GM12878 (cell line): Measurements from ENCODE around the gene EHD4. TPM values are rescaled to one million over a fixed set of nuclear protein-coding genes. Genes with fewer than 3 reads are reported as not detected.
A peak's percentile ranks its signal among the peaks of the same experiment; 100 is the strongest.

Experiments used
- ATAC-seq: fragments of 200-7000 bp; cut with Tn5 transposase; 3 replicates; pipeline ENCODE4 v1.9.1; 2020; ENCODE audit warnings: mild to moderate bottlenecking, moderate library complexity
- Bru-seq: library from RNA; stranded (reverse); fragments of 400-500 nt; gene quantifications from one replicate; lab custom pipeline; 2021; lab: Mats Ljungman, UMichigan
- BruChase-seq, 2 experiments: library from RNA; stranded (reverse); fragments of 400-500 nt; gene quantifications; one replicate each; lab custom pipeline; 2021; lab: Mats Ljungman, UMichigan
- BruUV-seq: library from RNA; stranded (reverse); fragments of 400-500 nt; replicated peaks from 2 replicates; lab custom pipeline; 2021; lab: Mats Ljungman, UMichigan
- CTCF ChIA-PET: fragments of 300-600 bp; sonication (Branson Sonifier 250); formaldehyde crosslinking; extraction: SDS; loops from one replicate; lab custom pipeline; 2021; ENCODE audit warnings: inconsistent platforms; lab: Yijun Ruan, JAX
- POLR2A ChIA-PET: fragments of 350-600 bp; formaldehyde crosslinking; extraction: SDS; loops from one replicate; lab custom pipeline; 2021; ENCODE audit warnings: inconsistent platforms; lab: Charles Lee
- RAD21 ChIA-PET: fragments of 300-600 bp; sonication (Branson Sonifier 250); formaldehyde crosslinking; loops from one replicate; lab custom pipeline; 2023; ENCODE audit warnings: antibody characterized with exemption; ENCODE audit not compliant: unreplicated experiment; lab: Charles Lee
- SMC1A ChIA-PET: fragments of 300-600 bp; sonication (Branson Sonifier 250); formaldehyde crosslinking; loops from one replicate; lab custom pipeline; 2023; ENCODE audit not compliant: unreplicated experiment, uncharacterized antibody; lab: Charles Lee
- DNase-seq: peaks from one replicate; pipeline ENCODE4 v3.0.0-alpha.2; 2011; ENCODE audit warnings: low read depth, low spot score
- FAIRE-seq: peaks from 3 replicates; lab custom pipeline; 2011; peaks lifted over from hg19 to GRCh38; lab: Jason Lieb, UNC
- H2AFZ ChIP-seq: 2 replicates; pipeline ENCODE4 v1.6.0; 2011; ENCODE audit warnings: low read depth, low read length, control low read depth; ENCODE audit not compliant: control insufficient read depth
- H3K27ac ChIP-seq: 2 replicates; pipeline ENCODE4 v1.5.1; 2011; ENCODE audit warnings: control low read depth; ENCODE audit not compliant: control insufficient read depth, insufficient read depth
- H3K27me3 ChIP-seq, 2 experiments: replicated peaks in 1 of 2; 2 replicates each; pipeline versions ENCODE4 v1.6.0 to v1.6.1; 2011; ENCODE audit warnings: low read length in 1 of 2; ENCODE audit not compliant: control insufficient read depth in 2 of 2, insufficient read depth in 2 of 2
- H3K36me3 ChIP-seq, 2 experiments: 2 replicates each; pipeline ENCODE4 v1.5.1; 2011; ENCODE audit warnings: low read length in 1 of 2; ENCODE audit not compliant: control insufficient read depth in 2 of 2, insufficient read depth in 2 of 2
- H3K4me1 ChIP-seq: 2 replicates; pipeline ENCODE4 v1.6.1; 2011; ENCODE audit warnings: mild to moderate bottlenecking, low read length, moderate library complexity, mixed read lengths; ENCODE audit not compliant: control insufficient read depth, insufficient read depth
- H3K4me2 ChIP-seq: 2 replicates; pipeline ENCODE4 v1.6.0; 2011; ENCODE audit warnings: control low read depth; ENCODE audit not compliant: control insufficient read depth, insufficient read depth
- H3K4me3 ChIP-seq: fragments of 200-600 bp; sonication (generic); 2 replicates; pipeline ENCODE4 v1.5.1; 2016
- H3K79me2 ChIP-seq: 2 replicates; pipeline ENCODE4 v1.6.0; 2011; ENCODE audit warnings: low read length; ENCODE audit not compliant: control insufficient read depth, insufficient read depth
- H3K9ac ChIP-seq: 2 replicates; pipeline ENCODE4 v1.8.0; 2011; ENCODE audit warnings: low read length, control low read depth, mixed read lengths; ENCODE audit not compliant: control insufficient read depth, insufficient read depth
- H3K9me3 ChIP-seq: replicated peaks from 3 replicates; pipeline ENCODE4 v1.5.1; 2011; ENCODE audit warnings: mild to moderate bottlenecking, low read length; ENCODE audit not compliant: control insufficient read depth, insufficient read depth
- H4K20me1 ChIP-seq: 2 replicates; pipeline ENCODE4 v1.6.0; 2011; ENCODE audit not compliant: control insufficient read depth, insufficient read depth
- FOXM1 ChIP-seq: IDR thresholded peaks from 2 replicates; pipeline ENCODE4 v1.6.1; 2012; ENCODE audit warnings: low read depth, mild to moderate bottlenecking, inconsistent platforms, low read length, moderate library complexity
- MTA2 ChIP-seq: fragments of 450-650 bp; IDR thresholded peaks from 2 replicates; pipeline ENCODE4 v1.6.1; 2016; ENCODE audit warnings: low read depth, mild to moderate bottlenecking, moderate library complexity
- NFYB ChIP-seq: IDR thresholded peaks from 2 replicates; pipeline ENCODE4 v1.6.1; 2011; ENCODE audit warnings: low read depth, mild to moderate bottlenecking, low read length, improper control_type of control experiment, moderate library complexity; ENCODE audit not compliant: insufficient read depth
- RBBP5 ChIP-seq: fragments of 200-600 bp; sonication (generic); conservative IDR thresholded peaks from 2 replicates; pipeline ENCODE4 v1.6.1; 2016
- SP1 ChIP-seq: IDR thresholded peaks from one replicate; pipeline ENCODE4 v1.6.1; 2011; ENCODE audit warnings: low read depth, low read length
- STAT1 ChIP-seq: fragments of 450-650 bp; conservative IDR thresholded peaks from 2 replicates; pipeline ENCODE4 v1.6.1; 2014; ENCODE audit warnings: antibody characterized with exemption, mild to moderate bottlenecking
- TCF7 ChIP-seq: IDR thresholded peaks from 2 replicates; pipeline ENCODE4 v1.6.1; 2014; ENCODE audit warnings: antibody characterized with exemption, borderline replicate concordance
- ZNF384 ChIP-seq: IDR thresholded peaks from 2 replicates; pipeline ENCODE4 v1.6.1; 2012; ENCODE audit warnings: low read depth, mild to moderate bottlenecking, low read length, improper control_type of control experiment, borderline replicate concordance
- WGBS: methylation state at CpG from one replicate; pipeline ENCODE4 v1.1.6; 2016; ENCODE audit warnings: low lambda C conversion rate; ENCODE audit not compliant: insufficient replicate concordance, insufficient coverage; ENCODE audit errors: missing lambda C conversion rate; 5-methylcytosine and 5-hydroxymethylcytosine counted together
- in situ Hi-C: fragments of 300-500 bp; cut with MboI; formaldehyde crosslinking; loops from 9 replicates; pipeline ENCODE4 v1.14.3; 2018; ENCODE audit warnings: mixed read lengths
- intact Hi-C: fragments of 100-400 bp; cut with micrococcal nuclease; formaldehyde crosslinking; loops from one replicate; pipeline ENCODE4 v1.14.2; 2022; ENCODE audit not compliant: unreplicated experiment
- long read RNA-seq, 2 experiments: library from polyadenylated mRNA; unstranded; transcript quantifications; one replicate each; pipeline ENCODE4 v2.0.0, GENCODE V29; 2019 to 2020
- polyA minus RNA-seq, 3 experiments: library from RNA; depleted of rRNA, polyadenylated mRNA; stranded (reverse); fragments of >200 nt; gene quantifications; 2 replicates each; pipeline ENCODE4 v1.2.3, GENCODE V29; 2011
- polyA plus RNA-seq, 11 experiments: library from polyadenylated mRNA; depleted of rRNA in 4 of 11; unstranded in 6 of 11; stranded (reverse) in 5 of 11; fragments of >200 nt; fragmentation: Nextera tagmentation in 4 of 11; fragmentation: Illumina TruSeq in 1 of 11; extraction: Ambion mirVana in 4 of 11; extraction: Trizol in 1 of 11; gene quantifications; 1 replicate in 1 of 11; 2 replicates in 10 of 11; pipeline versions ENCODE4 v1.2.1 to v1.2.3, GENCODE V29; 2011 to 2016; ENCODE audit warnings: inconsistent platforms in 2 of 11, missing spikeins in 2 of 11, low read depth in 1 of 11
- total RNA-seq, 4 experiments: library from RNA; depleted of rRNA in 3 of 4; stranded (reverse); fragments of >200 nt in 3 of 4; fragmentation: Illumina TruSeq in 1 of 4; extraction: Trizol in 1 of 4; gene quantifications; 2 replicates each; pipeline versions ENCODE4 v1.2.1 to v1.2.3, GENCODE V29; 2013 to 2021
- TF ChIP-seq, protein P1 (sequence below): fragments of 450-650 bp; IDR thresholded peaks from 2 replicates; pipeline ENCODE4 v1.6.1; 2017; ENCODE audit warnings: borderline replicate concordance
- TF ChIP-seq, protein P2 (sequence below): fragments of 450-650 bp; IDR thresholded peaks from 2 replicates; pipeline ENCODE4 v1.6.1; 2017; ENCODE audit warnings: mild to moderate bottlenecking, low read depth, inconsistent platforms; ENCODE audit not compliant: poor library complexity, severe bottlenecking
- TF ChIP-seq, protein P3 (sequence below): fragments of 450-650 bp; IDR thresholded peaks from 2 replicates; pipeline ENCODE4 v1.6.1; 2017; ENCODE audit warnings: low read depth, mild to moderate bottlenecking, moderate library complexity

The EHD4 gene
- 41.9 and 43.4 TPM in 2 replicates for total RNA-seq (2013; cell fraction: nucleolus; rRNA removed)
- total RNA-seq (2014; rRNA removed), result 48.2 and 49.6 TPM in 2 replicates
- total RNA-seq (2014; rRNA removed; fragmentation: Illumina TruSeq; extraction: Trizol), result 24.3 and 26.0 TPM in 2 replicates
- total RNA-seq (2021), result 52.1 and 53.2 TPM in 2 replicates
- polyA plus RNA-seq (2011; ENCODE audit: low read depth), result 15.6 TPM
- polyA plus RNA-seq (2011; rRNA removed), result 25.6 and 42.2 TPM in 2 replicates
- 45.7 and 57.3 TPM in 2 replicates for polyA plus RNA-seq (2011; cell fraction: cytosol; rRNA removed)
- 28.0 and 35.6 TPM in 2 replicates for polyA plus RNA-seq (2011; cell fraction: nucleus; rRNA removed)
- 26.7 and 28.7 TPM in 2 replicates for polyA plus RNA-seq (2012)
- 18.9 and 29.3 TPM in 2 replicates for polyA plus RNA-seq (2014; fragmentation: Illumina TruSeq; extraction: Trizol)
- 1 to 10 TPM; 4.2 to 8.6 TPM for polyA plus RNA-seq (2014; fragmentation: Nextera tagmentation; extraction: Ambion mirVana)
- polyA plus RNA-seq (2014; rRNA removed), result 47.3 and 50.1 TPM in 2 replicates
- polyA plus RNA-seq (2016; fragmentation: Nextera tagmentation; extraction: Ambion mirVana), result 10 to 100 TPM; 60.7 to 62.9 TPM
- polyA minus RNA-seq (2011; rRNA and poly(A)+ RNA removed), result 50.8 and 76.6 TPM in 2 replicates
- polyA minus RNA-seq (2011; cell fraction: cytosol; rRNA and poly(A)+ RNA removed), result 28.7 and 30.8 TPM in 2 replicates
- polyA minus RNA-seq (2011; cell fraction: nucleus; rRNA and poly(A)+ RNA removed), result 36.1 and 67.5 TPM in 2 replicates
- percentile 95 among the genes with signal in this experiment for Bru-seq, nascent RNA
- percentile 87 among the genes with signal in this experiment for BruChase-seq, experiment 1, labeled RNA remaining after a 6-hour chase
- percentile 87 among the genes with signal in this experiment for BruChase-seq, experiment 2, labeled RNA remaining after a 2-hour chase
- long read RNA-seq, experiment 1, full-length matches to known transcripts, result 77 of 89 reads
- long read RNA-seq, experiment 1, partial matches to known transcripts, result 5 of 89 reads
- long read RNA-seq, experiment 1, other reads (novel, unspliced or antisense), result 7 of 89 reads
- long read RNA-seq, experiment 2, full-length matches to known transcripts, result 31 of 65 reads
- long read RNA-seq, experiment 2, partial matches to known transcripts, result 6 of 65 reads
- long read RNA-seq, experiment 2, other reads (novel, unspliced or antisense), result 28 of 65 reads

DNA sequence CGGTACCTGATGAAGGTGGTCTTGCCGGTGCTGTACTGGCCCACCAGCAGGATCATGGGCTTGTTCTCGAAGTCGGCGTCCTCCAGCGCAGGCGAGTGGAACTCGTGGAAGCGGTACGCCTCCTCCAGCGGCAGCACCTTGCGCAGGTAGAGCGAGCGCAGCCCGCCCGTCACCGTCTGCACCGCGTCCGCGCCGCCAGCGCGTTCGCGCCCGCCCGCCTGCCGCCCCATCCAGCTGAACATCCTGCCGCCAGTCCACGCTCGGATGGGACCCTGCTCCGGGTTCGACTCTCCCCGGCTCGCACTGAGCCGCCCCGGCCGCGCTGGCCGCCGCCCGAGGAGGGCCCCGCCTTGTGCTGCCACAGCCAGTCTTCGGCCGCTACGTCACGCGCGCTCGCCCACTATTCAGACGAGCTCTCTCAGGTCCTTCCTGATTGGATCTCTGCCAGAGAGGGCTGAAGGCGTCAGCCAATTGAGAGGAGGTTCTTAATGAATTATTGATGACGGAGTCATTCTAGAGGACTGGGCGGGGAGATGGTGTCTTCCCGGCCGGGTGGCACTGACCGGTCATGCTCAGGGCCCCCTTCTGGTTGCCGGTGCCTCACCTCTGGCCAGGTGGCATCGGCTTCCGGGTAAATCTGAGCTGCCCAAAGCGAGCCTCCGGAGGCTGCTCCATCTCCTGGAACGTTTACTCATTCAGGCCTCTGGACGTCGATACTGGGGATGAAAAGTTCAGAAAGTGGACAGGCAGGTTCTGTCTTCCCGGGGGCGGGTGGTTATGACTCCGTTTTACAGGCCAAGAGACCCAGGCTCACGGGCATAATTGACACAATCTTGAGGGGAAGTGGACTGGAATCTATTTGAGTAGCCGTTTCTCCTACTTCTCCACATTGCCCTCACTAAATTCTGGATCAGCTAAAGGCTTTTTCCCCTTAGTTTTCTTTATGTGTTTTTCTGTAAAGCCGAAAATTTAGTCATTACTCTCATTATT, at the start of gene EHD4:
EHD4 (minus strand) TSS at position 305 of the 990 bp plus-strand sequence; CDS start at position 242, 63 bp downstream.
- in situ Hi-C loops, result no loop called here
- intact Hi-C loops, result loop anchor here (5.0 kb wide), 3 partner anchors 145 to 640 kb away; partner anchors contain the start of genes JMJD7, MAPKBP1, NUSAP1 and OIP5
- H3K4me1 ChIP-seq, result peaks cover 24% of the 10 kb centered on the region
- no peaks in the 10 kb centered on the region for H4K20me1 ChIP-seq
- H3K27ac ChIP-seq, result peak within 1 kb of the TSS; percentile 100
- H3K4me3 ChIP-seq, result peak within 1 kb of the TSS; percentile 93
- no peaks in the 10 kb centered on the region for H3K27me3 ChIP-seq
- H3K4me2 ChIP-seq, result peak within 1 kb of the TSS; percentile 65
- FAIRE-seq, result no peak
- POLR2A ChIA-PET, result interaction anchor here (0.6 to 7.2 kb wide), 14 partner anchors 9 to 851 kb away, joined by 3 to 67 read pairs (median 3); partner anchors contain the start of genes GANC, MGA and TMEM87A
- H2AFZ ChIP-seq, result peak within 1 kb of the TSS; percentile 69
- WGBS, result 1% methylated on average over 67 of the region's 72 CpGs
- H3K9ac ChIP-seq, result peak within 1 kb of the TSS; percentile 98
- BruUV-seq, result no TSS peak
- H3K9me3 ChIP-seq, result no peaks in the 10 kb centered on the region
- RAD21 ChIA-PET, result interaction anchor here (0.6 to 9.0 kb wide), 18 partner anchors 9 to 198 kb away, joined by 3 to 97 read pairs (median 4); partner anchors contain the start of gene MAPKBP1
- peak; percentile 78 for ATAC-seq
- no peaks in the 10 kb centered on the region for H3K36me3 ChIP-seq
- CTCF ChIA-PET, result interaction anchor here (0.6 to 3.2 kb wide), 23 partner anchors 9 to 344 kb away, joined by 3 to 10 read pairs (median 3); partner anchors contain the start of gene MAPKBP1
- SMC1A ChIA-PET, result interaction anchor here (0.6 to 9.7 kb wide), 13 partner anchors 9 to 1414 kb away, joined by 3 to 179 read pairs (median 3); partner anchors contain the start of genes JMJD7 and MAPKBP1
- peaks cover 50% of the 10 kb centered on the region for H3K79me2 ChIP-seq
- peak; percentile 92 for DNase-seq
- TF ChIP-seq, protein P1, sequence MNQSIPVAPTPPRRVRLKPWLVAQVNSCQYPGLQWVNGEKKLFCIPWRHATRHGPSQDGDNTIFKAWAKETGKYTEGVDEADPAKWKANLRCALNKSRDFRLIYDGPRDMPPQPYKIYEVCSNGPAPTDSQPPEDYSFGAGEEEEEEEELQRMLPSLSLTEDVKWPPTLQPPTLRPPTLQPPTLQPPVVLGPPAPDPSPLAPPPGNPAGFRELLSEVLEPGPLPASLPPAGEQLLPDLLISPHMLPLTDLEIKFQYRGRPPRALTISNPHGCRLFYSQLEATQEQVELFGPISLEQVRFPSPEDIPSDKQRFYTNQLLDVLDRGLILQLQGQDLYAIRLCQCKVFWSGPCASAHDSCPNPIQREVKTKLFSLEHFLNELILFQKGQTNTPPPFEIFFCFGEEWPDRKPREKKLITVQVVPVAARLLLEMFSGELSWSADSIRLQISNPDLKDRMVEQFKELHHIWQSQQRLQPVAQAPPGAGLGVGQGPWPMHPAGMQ, result no peak
- TF ChIP-seq ZNF384 (no peak), STAT1 (no peak; the same call in 1 of the 2 replicates), TCF7 (no peak), MTA2 (no peak; the same call in 1 of the 2 replicates), FOXM1 (no peak), RBBP5 (no peak), SP1 (peak; percentile 89), NFYB (peak; percentile 77)
- TF ChIP-seq, protein P2, sequence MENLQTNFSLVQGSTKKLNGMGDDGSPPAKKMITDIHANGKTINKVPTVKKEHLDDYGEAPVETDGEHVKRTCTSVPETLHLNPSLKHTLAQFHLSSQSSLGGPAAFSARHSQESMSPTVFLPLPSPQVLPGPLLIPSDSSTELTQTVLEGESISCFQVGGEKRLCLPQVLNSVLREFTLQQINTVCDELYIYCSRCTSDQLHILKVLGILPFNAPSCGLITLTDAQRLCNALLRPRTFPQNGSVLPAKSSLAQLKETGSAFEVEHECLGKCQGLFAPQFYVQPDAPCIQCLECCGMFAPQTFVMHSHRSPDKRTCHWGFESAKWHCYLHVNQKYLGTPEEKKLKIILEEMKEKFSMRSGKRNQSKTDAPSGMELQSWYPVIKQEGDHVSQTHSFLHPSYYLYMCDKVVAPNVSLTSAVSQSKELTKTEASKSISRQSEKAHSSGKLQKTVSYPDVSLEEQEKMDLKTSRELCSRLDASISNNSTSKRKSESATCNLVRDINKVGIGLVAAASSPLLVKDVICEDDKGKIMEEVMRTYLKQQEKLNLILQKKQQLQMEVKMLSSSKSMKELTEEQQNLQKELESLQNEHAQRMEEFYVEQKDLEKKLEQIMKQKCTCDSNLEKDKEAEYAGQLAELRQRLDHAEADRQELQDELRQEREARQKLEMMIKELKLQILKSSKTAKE, result peak; percentile 19
- TF ChIP-seq, protein P3, sequence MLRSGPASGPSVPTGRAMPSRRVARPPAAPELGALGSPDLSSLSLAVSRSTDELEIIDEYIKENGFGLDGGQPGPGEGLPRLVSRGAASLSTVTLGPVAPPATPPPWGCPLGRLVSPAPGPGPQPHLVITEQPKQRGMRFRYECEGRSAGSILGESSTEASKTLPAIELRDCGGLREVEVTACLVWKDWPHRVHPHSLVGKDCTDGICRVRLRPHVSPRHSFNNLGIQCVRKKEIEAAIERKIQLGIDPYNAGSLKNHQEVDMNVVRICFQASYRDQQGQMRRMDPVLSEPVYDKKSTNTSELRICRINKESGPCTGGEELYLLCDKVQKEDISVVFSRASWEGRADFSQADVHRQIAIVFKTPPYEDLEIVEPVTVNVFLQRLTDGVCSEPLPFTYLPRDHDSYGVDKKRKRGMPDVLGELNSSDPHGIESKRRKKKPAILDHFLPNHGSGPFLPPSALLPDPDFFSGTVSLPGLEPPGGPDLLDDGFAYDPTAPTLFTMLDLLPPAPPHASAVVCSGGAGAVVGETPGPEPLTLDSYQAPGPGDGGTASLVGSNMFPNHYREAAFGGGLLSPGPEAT, result no peak
